Hematopoietic multipotent progenitor cell treated with erythropoietin and hydrocortisone succinate and interleukin-3 and kit ligand, for 6 days (in vitro differentiated cells): ENCODE measurements around the gene ZBTB49.

Experiments used
- DNase-seq: peaks from one replicate; pipeline ENCODE4 v3.0.0-alpha.2; 2015

The ZBTB49 gene

DNA sequence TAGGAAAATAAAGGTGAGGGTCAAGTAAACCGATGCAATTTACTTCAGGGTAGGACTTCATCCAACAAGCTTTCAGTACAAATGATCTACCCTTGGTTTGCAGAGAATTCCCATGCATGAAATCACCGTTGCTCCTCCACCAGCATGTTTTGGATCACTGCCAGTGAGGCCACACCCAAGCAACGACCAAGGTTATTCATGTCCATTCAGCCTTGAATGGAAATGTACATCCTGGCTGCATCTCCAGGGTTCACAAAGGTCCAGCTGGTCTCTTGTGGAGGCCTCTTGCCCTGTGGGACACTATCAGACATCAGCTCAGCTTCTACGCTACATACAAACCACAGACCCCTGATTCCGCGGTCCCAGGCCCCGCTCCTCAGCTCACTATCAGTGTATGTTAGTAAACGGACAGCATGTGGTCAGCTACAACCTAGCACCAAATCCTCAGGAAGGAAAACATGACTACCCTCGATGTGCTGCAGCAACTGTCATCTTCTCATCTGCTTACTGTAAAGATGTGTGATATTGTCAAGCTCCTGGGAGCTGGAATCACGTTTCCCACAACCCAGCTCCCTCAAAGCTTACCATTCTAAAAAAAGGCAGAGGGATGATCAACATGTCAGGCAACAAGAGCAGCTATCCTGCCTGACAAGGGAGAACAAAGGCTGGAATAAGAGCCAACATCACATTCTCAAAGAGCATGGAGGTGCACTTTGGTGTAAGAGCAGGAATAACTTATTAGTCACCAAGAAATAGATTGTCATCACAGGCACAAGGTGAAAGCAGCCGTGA, 5.0 kb upstream of the ZBTB49 start:
- peak; percentile 68 for DNase-seq

GRCh38 chr4:4288098-4288497, 2.0 kb upstream of the ZBTB49 start:
- DNase-seq = no peak

GRCh38 chr4:4289055-4289454, 996 bp upstream of the ZBTB49 start:
- DNase-seq = peak; percentile 8

DNA sequence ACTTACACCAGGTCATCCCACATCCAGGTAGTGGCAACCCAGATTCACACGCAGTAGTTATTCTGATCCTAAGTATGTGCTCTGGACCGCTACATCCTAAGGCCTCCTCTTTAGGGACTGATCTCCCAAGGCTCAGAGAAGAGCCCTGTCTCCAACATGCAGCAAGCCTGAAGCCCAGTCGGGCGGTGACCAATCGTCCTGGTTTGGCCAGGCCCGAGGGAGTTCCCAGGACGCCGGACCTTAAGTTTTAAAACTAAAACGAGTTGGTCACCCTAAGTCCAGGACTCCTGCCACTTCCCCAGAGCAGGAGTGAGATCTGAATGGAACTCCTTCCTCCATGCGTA, 482 bp upstream of the ZBTB49 start:
- peak; percentile 31 for DNase-seq

GRCh38 chr4:4293279-4293678, 3.2 kb downstream of the ZBTB49 start:
- no peak for DNase-seq

GRCh38 chr4:4296283-4296846, 6.3 kb downstream of the ZBTB49 start:
- DNase-seq = no peak

DNA sequence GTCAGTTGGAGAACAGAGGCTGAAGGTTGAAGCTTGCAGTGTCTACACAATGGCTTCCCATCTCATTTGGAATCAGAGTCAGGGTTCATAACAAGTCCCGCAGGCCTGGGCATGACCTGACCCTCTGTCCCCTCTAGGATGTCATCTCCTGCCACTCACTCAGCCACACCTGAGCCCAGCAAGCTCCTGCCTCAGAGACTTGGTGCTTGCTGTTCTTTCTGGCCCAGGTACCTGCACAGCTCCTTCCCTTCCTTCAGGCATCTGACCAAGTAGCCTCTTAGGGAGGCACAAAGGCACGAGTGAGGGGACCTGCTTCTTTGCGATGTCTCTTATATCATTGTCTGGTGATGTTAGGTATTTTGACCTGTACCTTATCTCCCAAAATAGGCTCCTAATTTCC, 9.0 kb downstream of the ZBTB49 start:
- DNase-seq = no peak

DNA sequence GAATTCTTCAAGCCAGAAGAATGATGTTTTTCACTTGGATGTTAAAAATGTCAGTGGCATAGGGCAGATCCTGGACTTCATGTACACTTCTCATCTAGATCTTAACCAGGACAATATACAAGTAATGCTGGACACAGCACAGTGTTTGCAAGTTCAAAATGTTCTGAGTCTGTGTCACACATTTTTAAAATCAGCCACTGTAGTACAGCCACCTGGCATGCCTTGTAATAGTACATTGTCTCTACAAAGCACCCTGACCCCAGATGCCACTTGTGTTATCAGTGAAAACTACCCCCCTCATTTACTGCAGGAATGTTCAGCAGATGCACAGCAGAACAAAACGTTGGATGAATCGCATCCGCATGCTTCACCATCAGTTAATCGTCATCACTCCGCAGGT, 11.9 kb downstream of the ZBTB49 start:
- DNase-seq = no peak

GRCh38 chr4:4302416-4302815, 12.4 kb downstream of the ZBTB49 start:
- DNase-seq = no peak

- DNase-seq = no peak
Measured at GRCh38 chr4:4306920-4307319, 16.9 kb downstream of the ZBTB49 start.

DNA sequence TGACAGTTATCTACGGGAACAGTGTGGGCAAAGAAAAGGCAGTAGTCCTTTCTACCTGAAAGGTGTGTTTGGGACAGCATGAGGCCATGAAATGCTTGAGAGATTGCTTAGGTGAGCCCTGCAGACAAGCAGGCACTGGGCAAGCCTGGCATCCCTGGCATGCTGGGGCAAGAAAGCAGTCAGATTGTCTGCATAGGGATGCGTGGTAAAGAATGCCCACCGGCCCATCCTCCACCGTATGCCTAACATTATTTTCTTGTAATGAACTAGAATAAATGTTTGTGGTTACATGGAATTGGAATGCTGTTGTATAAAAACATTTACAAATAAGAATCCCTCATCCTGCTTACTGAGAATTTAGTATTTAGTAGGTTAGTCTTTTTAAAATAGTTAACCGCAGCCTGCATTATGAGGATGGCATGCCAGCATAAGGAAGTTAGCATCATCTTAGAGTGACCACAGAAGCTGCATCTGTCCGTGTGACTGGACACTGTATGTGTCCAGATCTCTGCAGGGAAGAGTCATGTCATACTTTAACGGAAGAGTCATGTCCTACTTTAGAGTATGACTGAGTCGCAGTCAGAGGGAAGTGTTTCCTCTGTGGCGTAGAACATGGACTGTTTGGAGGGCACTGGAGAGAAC, 18.9 kb downstream of the ZBTB49 start:
- no peak for DNase-seq

DNA sequence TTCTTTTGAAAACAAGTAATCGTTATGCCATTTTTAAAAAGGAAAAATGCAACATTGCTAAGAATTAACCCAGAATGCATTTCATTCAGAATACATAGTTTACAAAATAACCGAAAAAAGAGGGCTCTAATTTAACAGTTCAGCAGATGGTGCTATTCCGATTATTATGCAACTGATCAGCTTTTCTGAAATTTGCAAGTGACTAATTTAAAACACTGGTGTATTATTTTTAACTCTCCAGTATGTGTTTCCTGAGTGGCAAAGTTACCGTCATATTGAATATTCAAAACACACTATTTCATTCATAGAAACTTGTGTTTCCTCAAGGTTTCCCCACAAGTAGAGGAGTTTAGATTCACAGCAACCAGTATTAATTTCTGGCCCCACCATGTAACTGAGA, 21.1 kb downstream of the ZBTB49 start:
- DNase-seq = no peak

- DNase-seq = no peak
Measured at GRCh38 chr4:4315461-4316149, 25.6 kb downstream of the ZBTB49 start.

- DNase-seq = no peak
Measured at GRCh38 chr4:4316150-4316495, 26.1 kb downstream of the ZBTB49 start.

DNA sequence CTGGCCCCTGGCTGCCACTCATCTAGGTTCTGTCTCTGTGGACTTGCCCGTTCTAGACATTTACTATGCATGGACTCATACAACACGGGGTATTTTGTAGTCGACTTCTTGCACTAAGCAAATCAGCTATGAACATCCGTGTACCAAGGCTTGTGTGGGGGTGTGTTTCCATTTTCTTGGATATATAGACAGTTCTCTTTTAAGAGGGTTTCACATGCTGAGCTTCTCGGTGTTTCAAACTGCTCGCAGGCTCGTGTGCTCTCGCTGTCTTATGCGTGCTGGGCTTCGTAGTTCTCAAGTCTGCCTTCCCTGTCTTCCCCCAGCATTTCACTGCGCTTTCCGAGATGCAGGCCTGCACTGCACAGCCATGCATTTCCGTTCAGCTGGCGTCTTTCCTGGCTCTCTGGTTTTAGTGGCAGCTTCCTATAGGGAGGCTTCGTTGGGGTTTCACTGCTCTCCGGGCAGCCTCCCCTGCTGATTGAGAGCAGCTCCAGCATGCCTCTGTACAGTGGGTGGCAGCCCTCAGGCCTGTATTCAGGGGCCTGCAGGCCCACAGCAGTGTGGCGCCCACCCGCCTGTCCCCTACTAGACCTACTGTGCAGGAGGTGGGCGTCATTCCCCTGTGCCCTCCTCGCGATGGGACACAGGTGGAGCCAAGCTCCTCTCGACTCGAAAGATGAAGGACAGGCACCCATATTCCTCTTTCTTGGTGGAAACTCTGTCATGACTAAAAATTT, 27.6 kb downstream of the ZBTB49 start:
- DNase-seq = no peak

- DNase-seq = no peak
Measured at GRCh38 chr4:4320528-4320927, 30.5 kb downstream of the ZBTB49 start.

DNA sequence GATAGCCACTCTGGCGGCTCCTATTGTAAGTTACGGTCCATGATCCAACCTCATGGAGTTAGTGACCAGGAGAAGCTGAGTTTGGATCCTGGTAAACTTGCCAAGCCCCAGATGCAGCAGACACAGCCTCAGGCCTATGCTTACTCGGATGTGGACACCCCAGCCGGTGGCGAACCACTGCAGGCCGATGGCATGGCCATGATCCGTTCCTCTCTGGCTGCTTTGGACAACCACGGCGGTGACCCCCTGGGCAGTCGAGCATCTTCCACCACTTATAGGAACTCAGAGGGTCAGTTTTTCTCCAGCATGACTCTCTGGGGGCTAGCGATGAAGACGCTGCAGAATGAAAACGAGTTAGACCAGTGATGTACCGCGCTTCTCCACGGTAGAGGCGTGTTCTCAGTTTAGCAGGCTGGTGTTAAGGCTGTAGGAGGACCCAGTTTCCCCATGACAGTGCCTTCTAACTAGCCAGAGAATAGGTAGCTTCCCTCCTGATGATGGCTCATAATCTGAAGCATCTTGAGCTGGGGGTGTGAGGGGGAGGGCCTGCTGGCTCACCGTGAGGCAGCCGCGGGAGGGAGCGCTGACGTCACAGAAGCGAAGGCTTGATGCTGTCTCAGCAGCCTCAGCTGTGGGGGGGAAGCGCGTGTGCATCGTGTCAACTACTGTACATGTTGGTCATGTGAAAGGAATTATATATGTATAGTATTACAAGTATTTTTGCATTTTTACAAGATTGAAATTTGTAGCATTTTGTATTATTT, 31.1 kb downstream of the ZBTB49 start:
- DNase-seq = no peak

DNA sequence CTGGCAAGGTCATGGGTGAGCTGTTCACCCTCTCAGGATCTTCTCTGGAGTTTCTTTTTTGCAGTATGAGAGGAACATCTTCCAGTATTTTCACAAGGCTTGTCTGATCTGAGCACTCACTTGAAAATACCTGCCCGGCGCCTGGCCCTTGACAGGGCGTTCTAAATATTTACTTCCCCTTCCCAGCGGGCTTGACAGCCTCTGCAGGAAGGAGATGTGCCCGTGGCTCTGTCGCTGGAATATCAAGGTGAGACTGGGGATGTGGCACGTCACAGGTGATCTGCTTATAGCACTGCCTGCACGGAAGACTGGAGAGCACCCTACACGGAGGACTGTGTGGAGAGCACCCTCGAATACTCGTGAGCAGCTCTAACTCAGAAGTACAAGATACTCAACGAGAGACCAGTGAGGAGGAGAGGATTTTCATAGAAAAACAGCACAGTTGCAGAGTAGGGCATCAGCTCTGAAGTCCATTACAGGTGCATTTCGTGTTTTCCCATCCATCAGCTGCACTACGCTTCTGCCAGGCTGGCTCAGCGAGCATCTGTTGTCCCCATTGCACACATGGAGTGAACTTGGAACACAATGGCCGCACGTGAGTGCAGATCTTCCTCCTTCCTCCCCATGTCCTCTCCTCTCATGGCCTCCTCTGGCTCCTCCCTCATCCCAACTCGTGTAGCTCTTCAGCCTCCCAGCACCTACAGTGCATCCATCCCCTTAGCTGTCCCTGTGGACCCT, 32.1 kb downstream of the ZBTB49 start:
- DNase-seq = no peak

GRCh38 chr4:4323705-4324534, 33.9 kb downstream of the ZBTB49 start:
- peak; percentile 95 for DNase-seq

DNA sequence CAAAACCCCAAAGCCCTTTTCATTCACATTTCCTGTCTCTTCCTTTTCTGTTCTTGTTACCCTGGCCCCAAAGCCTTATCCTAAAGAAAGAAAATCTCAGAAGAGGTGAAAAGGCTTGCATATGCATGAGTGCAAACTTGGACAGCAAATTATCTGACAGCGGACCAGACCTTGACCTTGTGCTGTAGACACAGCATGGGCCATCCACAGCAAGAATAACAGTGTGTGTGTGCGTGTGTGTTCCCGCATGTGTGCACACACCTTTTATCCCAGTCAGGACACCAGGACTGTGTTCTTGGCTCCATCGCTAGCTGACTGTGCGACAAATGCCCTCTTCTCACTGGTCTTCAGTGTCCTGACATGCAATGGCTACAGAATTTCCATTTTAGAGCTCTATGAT, 35.3 kb downstream of the ZBTB49 start:
- DNase-seq = no peak

DNA sequence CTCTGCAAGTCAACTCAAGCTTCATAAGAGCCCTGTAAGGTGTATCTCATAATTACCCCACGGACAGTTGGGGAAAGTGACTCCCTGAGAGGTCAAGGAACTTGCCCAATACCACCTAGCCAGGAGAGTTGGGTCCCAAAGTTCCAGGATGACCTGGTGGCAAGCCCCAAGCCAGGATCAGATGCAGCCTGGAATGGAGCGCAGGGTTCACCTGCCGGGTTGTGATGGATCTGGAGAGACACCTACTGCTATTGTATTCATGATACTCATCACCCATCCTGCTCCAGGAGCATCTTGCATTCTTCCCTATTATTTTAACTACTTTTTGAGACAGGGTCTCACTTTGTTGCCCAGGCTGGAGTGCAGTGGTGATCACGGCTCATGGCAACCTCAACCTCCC, 36.1 kb downstream of the ZBTB49 start:
- DNase-seq = no peak
